Stimulated activated CD8-positive, alpha-beta memory T cell treated with anti-CD3 and anti-CD28 coated beads, Interleukin-7, amount 100 ng/mL, for 4 hours (primary cell): ENCODE results near the gene GBF1.
A peak's percentile ranks its signal among the peaks of the same experiment; 100 is the strongest.

Experiments used
- DNase-seq, 2 donors: peaks; one replicate each; pipeline ENCODE4 v3.0.0-alpha.2; 2020; ENCODE audit warnings: low read depth in 2 of 2

GBF1 gene

DNA sequence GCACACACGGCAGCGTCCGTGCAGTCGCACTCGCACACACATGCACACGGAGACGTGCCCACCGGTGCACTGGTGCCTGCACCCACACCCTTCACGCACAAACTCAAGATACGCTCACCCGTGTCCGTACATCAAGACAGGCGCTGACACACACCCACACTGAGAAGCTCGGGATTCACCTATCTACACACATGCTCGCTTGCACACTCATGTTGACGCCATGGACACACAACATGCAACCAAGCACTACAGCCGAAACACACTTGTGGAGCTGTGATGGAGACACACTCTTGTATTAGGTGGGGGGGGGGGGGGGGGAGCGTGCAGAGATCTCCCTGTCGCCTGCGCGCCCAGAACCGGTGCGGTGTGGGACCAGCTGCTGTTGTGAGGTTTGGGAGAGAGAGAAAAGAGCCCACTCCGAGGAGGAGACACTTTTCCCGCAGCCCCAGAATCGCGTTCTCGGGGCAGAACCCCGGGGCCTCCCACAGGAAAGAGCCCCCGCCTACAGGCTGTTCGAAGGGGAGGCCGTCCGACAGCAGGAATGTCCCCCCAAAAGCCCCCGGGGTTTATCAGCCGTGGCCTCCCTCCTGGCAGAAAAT is 149.6 kb downstream of the GBF1 start:
- DNase-seq, result peak in 1 of 2 donors; percentile 32

DNA sequence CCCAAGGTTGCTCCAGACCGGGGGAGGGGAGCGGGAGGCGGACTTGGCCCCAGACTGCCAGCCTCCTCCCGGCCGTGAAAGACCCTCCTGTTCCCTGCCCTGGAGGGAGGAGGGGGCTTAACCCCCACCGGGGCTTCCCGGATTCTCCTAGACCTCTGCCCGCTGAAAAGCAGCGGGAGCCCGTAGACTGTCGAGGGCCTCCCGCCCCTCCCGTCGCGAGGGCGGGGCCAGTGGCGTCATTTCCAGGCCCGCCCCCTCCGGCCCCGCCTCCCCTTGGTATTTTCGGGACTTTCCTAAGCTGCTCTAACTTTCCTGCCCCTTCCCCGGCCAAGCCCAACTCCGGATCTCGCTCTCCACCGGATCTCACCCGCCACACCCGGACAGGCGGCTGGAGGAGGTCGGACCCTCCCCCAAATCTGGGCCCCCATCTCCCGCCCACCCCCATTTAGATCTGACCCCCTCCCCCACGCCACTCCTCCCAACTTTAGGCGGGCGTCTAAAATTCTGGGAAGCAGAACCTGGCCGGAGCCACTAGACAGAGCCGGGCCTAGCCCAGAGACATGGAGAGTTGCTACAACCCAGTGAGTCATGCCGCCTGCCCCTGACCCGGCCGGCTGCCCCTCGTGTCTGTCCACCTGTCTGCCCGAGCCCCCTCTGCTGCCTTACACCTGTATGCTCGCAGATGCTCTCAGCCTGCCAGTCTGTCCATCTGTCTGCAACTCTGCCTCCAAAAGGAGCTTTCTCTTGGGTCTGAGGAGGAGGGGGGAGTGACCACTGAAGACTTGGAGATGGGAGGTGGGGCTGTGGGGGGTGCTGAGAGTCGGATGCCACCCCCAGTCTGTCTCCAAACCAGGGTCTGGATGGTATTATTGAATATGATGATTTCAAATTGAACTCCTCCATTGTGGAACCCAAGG is 150.3 kb downstream of the GBF1 start, which contains the start of gene NFKB2:
Gene NFKB2 (plus strand): TSS at position 306 of the 917 bp plus-strand sequence. CDS start 255 bp downstream, at position 561.
- DNase-seq, result peak; percentile 80 to 86

DNA sequence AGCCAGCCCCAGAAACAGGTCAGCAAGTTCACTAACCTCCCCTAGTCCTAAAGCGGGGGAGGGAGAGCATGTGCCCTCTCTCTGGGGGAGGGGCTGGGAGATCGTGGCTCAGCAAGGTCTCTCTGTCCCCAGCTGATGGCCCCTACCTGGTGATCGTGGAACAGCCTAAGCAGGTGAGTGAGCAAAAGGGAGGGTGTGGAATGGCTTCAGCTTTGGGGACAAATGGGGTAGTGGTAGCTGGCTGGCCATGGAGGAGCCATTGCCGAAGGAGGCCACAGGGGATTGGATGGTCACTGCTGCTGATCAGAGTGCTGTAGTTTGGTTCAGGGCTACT is 151.0 kb downstream of the GBF1 start:
- DNase-seq, result no peak

DNA sequence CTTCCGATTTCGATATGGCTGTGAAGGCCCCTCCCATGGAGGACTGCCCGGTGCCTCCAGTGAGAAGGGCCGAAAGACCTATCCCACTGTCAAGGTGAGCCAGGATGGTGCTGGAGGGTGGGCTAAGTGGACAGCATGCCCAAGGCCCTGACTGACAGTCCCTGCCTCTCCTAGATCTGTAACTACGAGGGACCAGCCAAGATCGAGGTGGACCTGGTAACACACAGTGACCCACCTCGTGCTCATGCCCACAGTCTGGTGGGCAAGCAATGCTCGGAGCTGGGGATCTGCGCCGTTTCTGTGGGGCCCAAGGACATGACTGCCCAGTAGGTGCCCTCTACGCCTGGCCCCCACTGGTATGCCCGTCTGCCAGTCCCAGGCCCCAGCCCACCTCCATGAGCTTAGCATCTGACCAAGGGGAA is 151.4 kb downstream of the GBF1 start:
- DNase-seq, result no peak

DNA sequence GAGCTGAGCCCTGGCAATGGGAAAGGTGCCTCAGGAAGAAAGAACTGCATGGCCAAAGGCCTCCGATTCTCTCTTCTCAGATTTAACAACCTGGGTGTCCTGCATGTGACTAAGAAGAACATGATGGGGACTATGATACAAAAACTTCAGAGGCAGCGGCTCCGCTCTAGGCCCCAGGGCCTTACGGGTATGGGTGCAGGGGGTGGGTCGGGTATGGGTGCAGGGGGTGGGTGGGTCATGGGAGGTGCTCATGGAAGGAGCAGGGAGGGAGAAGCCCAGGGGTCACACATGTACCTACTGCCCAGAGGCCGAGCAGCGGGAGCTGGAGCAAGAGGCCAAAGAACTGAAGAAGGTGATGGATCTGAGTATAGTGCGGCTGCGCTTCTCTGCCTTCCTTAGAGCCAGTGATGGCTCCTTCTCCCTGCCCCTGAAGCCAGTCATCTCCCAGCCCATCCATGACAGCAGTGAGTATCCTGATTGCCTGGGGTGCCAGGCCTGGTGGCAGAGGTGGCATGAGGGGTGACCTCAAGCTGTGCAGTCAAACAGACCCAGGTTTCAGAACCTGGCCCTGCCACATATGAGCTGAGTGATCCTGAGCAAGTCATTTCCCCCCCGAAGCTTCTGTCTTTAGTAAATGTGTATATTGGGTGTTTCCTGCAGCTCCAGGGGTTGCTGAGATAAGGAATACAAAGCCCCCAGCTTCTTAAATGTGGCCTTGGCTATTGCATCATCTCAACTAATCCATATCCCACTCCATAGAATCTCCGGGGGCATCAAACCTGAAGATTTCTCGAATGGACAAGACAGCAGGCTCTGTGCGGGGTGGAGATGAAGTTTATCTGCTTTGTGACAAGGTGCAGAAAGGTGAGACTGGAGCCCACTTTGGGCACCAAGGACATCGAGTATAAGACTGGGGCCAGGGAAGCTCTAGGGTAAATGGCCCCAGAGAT is 152.2 kb downstream of the GBF1 start:
- DNase-seq, result no peak

DNA sequence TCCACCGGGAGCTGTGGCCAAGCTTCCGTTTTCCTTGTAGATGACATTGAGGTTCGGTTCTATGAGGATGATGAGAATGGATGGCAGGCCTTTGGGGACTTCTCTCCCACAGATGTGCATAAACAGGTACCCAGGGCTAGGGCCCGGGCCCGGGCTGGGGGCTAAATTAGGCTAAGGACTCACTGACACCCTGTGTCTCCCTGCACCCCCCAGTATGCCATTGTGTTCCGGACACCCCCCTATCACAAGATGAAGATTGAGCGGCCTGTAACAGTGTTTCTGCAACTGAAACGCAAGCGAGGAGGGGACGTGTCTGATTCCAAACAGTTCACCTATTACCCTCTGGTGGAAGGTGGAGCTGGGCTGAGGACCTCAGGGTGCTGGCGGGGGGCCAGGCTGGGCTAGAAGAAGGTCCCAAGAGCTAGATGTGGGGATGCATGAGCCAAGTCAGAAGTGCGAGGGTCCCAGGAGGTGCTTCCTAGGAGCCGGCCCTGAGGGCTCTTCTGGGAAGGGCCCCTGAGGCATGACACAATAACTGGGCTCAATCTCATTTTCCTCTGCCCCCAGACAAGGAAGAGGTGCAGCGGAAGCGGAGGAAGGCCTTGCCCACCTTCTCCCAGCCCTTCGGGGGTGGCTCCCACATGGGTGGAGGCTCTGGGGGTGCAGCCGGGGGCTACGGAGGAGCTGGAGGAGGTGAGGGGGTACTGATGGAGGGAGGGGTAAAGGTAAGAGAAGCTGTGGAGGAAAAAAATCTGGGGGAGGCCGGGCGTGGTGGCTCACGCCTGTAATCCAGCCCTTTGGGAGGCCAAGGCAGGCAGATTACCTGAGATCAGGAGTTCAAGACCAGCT is 153.1 kb downstream of the GBF1 start:
- no peak for DNase-seq

DNA sequence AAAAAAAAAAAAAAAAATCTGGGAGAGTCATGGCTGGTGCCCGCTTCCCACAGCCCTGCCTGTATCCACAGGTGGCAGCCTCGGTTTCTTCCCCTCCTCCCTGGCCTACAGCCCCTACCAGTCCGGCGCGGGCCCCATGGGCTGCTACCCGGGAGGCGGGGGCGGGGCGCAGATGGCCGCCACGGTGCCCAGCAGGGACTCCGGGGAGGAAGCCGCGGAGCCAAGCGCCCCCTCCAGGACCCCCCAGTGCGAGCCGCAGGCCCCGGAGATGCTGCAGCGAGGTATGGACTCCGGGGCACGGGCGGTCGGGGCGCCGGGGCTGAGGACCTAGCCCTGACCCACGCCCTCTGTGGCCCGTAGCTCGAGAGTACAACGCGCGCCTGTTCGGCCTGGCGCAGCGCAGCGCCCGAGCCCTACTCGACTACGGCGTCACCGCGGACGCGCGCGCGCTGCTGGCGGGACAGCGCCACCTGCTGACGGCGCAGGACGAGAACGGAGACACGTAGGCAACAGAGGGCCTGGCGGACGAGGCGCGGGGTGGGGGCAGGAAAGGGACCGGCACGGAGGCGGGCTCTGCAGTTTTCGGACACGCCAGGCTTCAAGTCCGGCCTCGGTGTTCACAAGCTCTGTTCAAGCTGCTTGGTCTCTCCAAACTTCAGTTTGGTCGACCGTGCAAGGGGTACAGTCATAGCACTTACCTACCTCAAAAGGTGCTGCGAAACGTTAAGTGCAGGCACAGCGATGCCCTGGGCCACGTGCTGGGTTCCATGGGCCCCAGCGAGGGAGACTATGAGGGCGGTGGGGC is 154.1 kb downstream of the GBF1 start:
- DNase-seq, result peak; percentile 66 to 80

DNA sequence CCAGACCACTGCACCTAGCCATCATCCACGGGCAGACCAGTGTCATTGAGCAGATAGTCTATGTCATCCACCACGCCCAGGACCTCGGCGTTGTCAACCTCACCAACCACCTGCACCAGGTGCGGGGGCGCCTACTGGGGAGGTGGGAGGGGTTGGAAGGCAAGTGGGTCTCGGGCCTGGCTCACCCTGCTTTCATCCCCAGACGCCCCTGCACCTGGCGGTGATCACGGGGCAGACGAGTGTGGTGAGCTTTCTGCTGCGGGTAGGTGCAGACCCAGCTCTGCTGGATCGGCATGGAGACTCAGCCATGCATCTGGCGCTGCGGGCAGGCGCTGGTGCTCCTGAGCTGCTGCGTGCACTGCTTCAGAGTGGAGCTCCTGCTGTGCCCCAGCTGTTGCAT is 154.7 kb downstream of the GBF1 start:
- no peak for DNase-seq

DNA sequence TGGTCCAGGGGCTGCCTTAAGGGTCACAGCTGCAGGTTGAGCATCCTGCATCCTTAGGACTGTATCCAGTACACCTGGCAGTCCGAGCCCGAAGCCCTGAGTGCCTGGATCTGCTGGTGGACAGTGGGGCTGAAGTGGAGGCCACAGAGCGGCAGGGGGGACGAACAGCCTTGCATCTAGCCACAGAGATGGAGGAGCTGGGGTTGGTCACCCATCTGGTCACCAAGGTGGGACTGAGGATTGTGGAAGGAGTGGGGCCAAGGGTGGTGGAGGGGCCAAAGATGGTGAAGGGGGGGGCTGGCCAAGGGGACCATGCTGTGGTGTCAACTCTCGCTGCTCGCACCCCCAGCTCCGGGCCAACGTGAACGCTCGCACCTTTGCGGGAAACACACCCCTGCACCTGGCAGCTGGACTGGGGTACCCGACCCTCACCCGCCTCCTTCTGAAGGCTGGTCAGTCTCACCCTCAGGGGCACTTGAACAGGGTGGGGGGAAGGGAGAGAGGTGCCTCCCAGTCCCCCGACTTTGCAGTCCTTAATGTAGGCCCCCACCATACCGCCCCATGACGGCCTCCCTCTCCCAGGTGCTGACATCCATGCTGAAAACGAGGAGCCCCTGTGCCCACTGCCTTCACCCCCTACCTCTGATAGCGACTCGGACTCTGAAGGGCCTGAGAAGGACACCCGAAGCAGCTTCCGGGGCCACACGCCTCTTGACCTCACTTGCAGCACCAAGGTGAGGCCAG is 155.4 kb downstream of the GBF1 start:
- no peak for DNase-seq

DNA sequence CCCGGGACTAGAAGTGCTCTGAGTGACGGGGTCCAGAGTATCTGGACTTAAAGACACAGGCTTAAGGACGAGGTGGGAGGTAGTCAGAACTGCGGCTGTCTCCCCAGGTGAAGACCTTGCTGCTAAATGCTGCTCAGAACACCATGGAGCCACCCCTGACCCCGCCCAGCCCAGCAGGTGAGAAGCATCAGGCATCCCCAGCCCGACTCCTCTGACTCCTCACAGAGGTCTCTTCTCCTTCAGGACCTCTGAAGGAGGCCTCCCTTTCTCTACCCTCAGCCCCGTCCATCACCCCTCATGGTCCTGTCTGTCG is 156.0 kb downstream of the GBF1 start:
- no peak for DNase-seq

DNA sequence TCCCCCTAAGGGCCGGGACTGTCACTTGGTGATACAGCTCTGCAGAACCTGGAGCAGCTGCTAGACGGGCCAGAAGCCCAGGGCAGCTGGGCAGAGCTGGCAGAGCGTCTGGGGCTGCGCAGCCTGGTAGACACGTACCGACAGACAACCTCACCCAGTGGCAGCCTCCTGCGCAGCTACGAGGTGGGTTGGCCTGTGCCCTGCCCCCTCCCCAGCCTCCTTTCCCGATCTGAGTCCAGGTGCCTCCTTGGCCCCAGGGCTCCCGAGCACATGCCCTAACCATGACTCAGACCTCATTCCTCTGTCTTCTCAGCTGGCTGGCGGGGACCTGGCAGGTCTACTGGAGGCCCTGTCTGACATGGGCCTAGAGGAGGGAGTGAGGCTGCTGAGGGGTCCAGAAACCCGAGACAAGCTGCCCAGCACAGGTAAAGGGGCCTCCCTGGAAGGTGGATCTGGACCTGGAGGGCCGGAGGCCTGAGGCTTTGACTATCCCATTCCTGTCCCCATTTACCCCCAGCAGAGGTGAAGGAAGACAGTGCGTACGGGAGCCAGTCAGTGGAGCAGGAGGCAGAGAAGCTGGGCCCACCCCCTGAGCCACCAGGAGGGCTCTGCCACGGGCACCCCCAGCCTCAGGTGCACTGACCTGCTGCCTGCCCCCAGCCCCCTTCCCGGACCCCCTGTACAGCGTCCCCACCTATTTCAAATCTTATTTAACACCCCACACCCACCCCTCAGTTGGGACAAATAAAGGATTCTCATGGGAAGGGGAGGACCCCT is 156.6 kb downstream of the GBF1 start:
- DNase-seq, result no peak

DNA sequence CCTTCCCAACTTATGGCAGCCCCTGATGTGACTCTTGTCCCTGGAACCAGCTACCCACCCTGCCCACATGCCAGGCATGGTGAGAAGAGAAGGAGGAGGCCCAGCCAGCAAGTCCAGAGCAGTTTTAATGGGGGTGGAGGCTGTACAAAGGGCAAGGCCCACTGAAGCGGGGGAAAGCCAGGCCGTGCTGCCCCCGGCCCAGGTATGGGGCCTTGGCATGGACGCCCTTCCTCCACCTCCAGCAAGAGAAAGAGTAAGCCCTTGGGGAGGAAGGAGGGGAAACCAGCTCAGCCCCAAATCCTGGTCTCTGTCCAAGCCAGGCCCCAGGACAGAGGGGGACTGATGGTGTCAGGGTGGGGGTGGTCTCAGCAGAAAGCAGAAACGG is 157.2 kb downstream of the GBF1 start:
- no peak for DNase-seq

DNA sequence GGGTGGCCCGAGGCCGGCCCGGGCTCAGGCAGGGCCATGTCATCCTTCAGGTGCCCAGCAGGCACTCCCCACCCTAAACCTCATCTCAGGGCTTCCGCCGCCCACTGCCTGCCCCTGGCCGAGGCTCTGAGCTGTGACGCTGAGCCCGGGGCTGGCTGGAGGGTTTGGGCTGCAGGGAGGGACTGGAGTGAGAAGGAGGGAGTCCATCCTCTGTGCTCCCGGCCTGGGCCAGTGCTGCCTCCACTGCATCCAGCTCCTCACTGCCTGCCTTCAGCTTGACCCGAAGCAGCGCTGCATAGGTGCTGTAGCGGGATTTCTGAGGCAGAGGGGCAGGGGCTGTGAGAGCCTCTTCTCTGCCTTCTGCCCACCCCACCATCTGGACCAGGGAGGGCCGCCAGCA is 157.8 kb downstream of the GBF1 start:
- no peak for DNase-seq

DNA sequence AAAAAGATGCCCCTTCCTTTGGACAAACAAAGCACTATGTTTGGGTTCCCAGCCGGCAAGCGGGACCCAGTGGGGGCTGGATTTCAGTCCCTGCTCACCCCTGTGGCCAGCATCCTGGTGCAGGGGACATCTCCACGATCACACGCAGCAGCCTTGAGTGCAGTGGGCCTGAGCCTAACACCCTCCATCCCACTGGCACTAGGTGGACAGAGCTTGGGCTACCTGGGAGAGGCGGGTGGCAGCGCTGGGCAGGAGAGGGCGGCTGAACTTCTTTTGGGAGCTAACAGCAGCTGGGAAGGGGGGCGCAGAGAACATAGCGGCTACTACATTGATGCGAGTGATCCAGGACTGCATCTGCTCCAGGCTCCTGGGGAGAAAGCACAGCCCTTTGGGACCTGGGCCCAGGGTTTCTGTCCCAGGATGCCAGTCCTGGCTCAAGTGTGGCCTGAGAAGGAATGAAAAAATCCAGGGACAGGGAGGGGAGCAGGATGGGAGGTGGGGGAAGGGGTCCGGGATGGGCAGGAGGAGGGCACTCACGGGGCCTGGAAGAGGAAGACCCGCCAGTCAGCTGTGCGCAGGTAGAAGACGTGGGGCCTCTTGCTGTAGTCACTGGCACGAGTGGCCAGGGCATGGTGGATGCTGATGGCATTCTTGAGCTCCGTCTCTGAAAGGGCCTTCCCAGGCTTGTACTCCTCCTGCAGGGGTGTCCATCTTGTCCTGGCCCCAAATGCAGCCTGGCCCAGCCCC is 159.2 kb downstream of the GBF1 start:
- DNase-seq, result no peak

DNA sequence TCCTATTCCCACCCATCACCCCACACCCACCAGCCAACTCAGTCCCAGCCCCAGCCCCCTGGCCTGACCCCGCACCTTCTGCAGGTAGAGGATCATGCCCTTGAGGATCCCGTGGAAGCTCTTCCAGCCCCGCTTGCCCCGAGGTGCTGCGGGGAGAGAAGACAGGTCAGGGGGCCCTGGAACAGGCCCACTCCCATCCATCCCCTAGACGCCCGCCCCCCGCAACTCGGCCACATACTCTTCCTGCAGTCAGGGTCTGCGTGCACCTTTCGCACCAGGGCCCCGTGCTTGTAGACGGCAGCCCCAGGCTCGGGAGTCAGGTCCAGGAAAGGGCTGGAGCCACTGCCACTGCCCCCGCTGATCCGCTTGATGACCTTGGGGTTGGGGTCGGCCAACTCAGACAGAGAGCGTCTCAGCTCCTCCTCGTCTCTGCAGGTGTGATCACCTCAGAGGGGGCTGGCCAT is 159.8 kb downstream of the GBF1 start:
- DNase-seq, result no peak

DNA sequence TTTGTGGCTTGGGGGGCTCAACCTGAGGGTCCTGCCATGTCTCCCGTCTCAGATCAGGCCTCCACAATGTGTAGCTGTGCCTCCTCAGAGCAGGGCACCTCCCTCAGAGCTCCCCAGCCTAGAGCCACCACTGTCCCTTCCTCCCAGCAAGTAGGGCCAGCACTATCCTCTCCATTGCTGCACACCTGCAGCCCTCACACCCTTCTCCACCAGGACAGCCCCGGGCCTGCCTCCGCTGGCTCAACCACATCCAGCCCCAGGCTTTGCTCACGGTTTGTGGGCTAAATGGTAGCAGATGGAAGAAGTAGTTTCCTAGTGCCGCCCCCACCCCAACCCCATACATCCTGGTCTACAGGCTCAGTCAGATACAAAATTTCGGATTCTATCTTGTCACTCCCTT is 160.3 kb downstream of the GBF1 start:
- no peak for DNase-seq

DNA sequence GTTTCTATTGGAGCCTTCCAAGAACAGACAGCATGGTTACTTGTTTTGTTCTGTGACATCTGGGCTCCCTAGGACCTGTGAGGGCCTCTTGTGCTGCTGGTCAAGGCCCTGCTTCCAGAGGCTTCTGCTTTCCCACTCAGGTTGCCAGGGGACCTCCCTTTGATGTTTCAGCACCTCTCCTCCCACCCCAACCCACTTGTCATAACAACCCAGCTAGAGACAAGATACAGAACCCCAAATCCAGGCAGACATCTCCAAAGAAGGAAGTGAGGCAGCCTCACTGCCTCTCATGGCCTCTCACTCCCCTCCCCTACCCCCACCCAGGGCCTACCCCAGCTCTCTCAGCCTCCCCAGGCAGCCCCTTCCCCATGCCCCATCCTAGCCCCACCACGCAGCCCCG is 161.5 kb downstream of the GBF1 start:
- no peak for DNase-seq

DNA sequence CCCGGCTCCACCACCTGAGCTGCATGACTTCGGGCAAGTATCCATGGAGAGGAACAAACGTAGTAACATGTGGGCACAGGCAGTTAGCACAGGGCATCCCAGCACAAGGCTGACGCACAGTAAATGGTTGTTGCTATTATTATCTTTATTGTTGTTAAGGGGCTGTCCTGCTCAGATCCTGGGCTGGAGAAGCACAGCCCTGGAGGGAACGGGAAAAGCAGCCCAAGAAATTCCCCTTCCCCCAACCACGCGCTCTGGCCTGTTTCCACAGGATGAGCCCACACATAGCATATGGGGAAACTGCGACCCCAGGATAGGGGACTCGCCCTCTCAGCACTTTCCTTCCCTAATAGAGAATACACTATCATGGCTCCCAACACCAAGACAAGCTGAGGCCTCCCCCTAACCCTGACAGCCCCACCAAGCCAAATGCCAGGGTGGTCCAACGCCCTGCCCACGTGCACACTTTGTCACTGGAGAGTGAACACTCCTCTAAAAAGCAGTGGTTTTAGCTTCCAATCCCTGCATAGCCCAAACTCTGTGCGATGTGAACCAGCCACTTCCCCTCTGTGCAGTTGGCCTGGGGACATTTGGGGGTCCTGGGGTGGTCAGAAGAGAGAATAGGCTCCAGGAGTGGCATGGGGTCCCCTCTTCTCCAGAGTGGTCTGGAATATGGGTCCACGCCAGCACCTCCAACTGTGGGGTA is 162.2 kb downstream of the GBF1 start:
- no peak for DNase-seq
